Effector CD4-positive, alpha-beta T cell (primary cell): ENCODE results near the gene PEX1.
"Not testable (repeated sequence)": the region's sequence is repeated elsewhere in the genome, so short reads cannot be mapped to it uniquely, and the experiment has no call there.

ENCODE experiments used
- DNase-seq: peaks from one replicate; pipeline ENCODE4 v3.0.0-alpha.2; 2020

The PEX1 gene

GRCh38 chr7:92504563-92504962 lies 23.8 kb downstream of the PEX1 start:
- no peak for DNase-seq

- DNase-seq, result no peak
These were observed 24.6 kb downstream of the PEX1 start for GRCh38 chr7:92503767-92504166.

- no peak for DNase-seq
These were observed 29.8 kb downstream of the PEX1 start for GRCh38 chr7:92498557-92498956.

GRCh38 chr7:92496876-92497275 lies 31.4 kb downstream of the PEX1 start:
- no peak for DNase-seq

DNA sequence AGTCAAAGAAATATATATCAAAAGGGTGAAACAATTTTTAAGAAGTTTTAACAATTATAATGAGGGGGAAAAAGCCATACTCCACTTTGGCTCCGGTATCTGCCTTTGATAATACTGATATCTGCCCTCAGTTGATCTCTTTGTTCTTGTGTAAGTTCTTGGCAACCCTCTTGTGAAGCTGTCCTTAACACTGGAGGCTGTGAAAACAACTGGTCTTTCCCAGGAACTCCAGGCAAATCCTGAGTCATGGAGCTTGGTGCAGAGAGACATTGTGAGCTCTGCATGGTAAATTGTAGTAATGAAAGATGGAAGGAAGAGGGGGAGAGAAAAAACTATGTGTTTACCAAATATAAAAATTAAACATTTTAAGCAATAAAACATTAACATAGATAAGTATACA lies 38.7 kb downstream of the PEX1 start:
- no peak for DNase-seq

GRCh38 chr7:92487804-92488203 lies 40.5 kb downstream of the PEX1 start:
- DNase-seq, result no peak

GRCh38 chr7:92485974-92486373 lies 42.3 kb downstream of the PEX1 start:
- DNase-seq, result no peak

- DNase-seq, result no peak
These were observed 42.9 kb downstream of the PEX1 start for GRCh38 chr7:92485267-92485892.

DNA sequence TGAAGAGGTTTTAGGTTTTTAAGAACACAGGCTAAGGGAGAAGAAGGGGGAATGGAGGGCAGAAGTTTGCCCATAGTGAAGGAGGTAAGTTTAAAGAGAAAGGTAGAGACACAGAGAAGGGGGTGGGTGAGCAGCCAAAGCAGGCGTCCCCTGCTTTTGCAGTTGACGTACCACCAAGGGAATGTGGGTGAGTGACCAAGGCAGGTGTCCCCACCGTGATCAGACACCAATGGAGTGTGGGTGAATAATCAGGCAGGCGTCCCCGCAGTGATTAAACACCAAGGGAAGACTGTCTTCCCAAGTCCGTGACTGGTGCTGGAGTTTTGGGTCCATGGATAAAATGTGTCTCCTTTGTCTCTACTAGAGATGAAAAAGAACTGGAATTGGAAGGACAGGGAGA lies 44.1 kb downstream of the PEX1 start:
- DNase-seq, result not testable (repeated sequence)

GRCh38 chr7:92483624-92484023 lies 44.7 kb downstream of the PEX1 start:
- DNase-seq, result not testable (repeated sequence)

GRCh38 chr7:92479146-92479545 lies 49.2 kb downstream of the PEX1 start:
- DNase-seq, result not testable (repeated sequence)

DNA sequence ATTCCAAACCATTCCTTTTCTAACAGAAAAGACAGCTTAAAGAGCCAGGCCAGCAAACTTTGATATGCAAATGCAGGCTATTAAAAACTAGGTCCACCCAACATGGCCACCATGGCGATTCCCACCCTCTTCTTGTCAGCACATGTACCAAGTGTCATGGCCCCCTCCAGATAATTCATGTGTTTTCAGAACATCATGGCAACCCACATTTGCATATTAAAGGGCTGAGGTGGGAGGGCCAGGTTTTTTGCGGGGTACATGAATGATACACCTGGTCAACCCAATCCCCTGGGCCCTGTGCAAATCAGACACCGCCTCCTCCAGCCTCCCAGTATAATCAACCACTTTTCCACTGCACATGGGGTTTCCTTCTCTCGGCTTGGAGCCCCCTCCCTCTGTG lies 49.6 kb downstream of the PEX1 start:
- no peak for DNase-seq

- DNase-seq, result no peak
These were observed 50.2 kb downstream of the PEX1 start for GRCh38 chr7:92478095-92478494.

DNA sequence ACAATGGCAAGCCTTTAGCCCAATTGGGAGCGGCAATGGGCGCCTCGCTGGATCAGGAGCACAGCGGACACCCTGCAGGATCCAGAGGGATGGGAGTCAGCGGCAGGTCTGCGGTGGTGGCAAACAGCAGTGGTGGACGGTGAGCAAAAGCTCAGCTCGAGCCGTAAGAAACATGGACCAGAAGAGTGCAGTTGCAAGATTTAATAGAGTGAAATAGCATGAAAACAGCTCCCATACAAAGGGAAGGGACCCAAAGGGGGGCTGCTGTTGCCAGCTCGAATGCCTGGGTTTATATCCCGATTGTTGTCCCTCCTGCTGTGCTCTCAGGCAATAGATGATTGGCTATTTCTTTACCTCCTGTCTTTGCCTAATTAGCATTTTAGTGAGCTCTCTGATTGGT lies 50.6 kb downstream of the PEX1 start, which contains the start of gene ERVW-1:
Gene ERVW-1 (minus strand): TSS at position 266 of the 400 bp plus-strand sequence. CDS start 7,565 bp downstream, outside the sequence.
- DNase-seq, result not testable (repeated sequence)

DNA sequence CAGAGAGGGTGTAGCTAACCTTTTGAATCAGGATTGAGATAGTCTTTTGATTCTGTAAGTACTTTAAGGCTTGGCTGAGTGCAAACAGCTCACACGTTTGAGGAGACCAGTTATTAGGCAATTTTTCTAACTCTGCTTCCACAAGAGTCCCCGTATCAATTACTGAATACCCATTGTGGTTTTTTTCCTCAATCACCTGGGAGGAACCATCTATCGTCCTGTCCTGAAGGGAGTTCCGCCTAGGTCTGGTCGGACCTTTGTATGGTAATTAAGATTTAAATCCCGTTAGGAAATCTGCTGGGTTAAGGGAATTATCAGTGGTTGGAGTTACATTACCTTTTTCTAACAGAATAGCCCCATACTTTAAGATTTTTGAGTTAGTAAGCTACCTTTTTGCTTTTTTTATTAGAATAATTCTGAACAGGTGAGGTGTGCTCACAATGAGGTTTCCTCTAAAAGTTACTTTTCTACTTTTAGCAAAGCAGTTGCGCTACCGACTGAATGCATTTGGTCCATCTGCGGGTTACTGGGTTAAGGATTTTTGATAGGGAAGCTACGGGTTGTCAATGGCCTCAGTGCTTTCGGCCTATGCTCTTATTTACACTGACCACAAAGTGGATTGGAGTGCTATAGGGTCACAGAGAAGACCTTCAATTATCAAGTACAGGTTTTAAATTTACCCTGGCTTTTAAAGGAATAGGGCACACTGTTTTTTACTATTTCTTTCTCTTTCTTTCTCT lies 52.3 kb downstream of the PEX1 start:
- DNase-seq, result not testable (repeated sequence)

- not testable (repeated sequence) for DNase-seq
These were observed 53.0 kb downstream of the PEX1 start for GRCh38 chr7:92475261-92475770.

- not testable (repeated sequence) for DNase-seq
These were observed 54.3 kb downstream of the PEX1 start for GRCh38 chr7:92473989-92474388.

DNA sequence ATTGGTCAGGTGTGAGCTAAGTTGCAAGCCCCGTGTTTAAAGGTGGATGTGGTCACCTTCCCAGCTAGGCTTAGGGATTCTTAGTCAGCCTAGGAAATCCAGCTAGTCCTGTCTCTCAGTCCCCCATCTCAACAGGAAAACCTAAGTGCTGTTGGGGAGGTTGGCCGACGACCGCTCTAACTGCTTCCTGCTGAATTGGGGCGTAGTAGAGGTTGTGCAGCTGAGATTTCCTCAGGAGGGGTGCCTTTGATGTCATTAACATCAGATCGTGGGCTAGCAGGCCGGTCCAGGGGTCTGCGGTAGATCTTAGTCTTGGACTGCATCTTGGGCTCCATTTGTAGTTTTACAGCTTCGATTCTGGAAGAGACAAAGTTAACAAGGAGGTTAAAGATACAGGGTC lies 59.7 kb downstream of the PEX1 start:
- DNase-seq, result not testable (repeated sequence)

GRCh38 chr7:92466682-92467081 lies 61.6 kb downstream of the PEX1 start:
- DNase-seq, result no peak

GRCh38 chr7:92464515-92464914 lies 63.8 kb downstream of the PEX1 start:
- no peak for DNase-seq

- no peak for DNase-seq
These were observed 65.8 kb downstream of the PEX1 start for GRCh38 chr7:92462560-92462959.

GRCh38 chr7:92461027-92462003 lies 67.0 kb downstream of the PEX1 start:
- DNase-seq, result no peak

GRCh38 chr7:92460510-92460909 lies 67.8 kb downstream of the PEX1 start:
- DNase-seq, result no peak
